Mesothelial cell of epicardium (in vitro differentiated cells): ENCODE results near the gene RIC3. TPM values are rescaled to one million over a fixed set of nuclear protein-coding genes. Genes with fewer than 3 reads are reported as not detected.

ENCODE experiments used
- DNase-seq, 2 experiments: peaks; one replicate each; pipeline ENCODE4 v3.0.0; 2021; ENCODE audit warnings: low spot score in 2 of 2; ENCODE audit not compliant: unreplicated experiment in 2 of 2
- H3K27ac Mint-ChIP-seq: 2 replicates; pipeline ENCODE4 v1.8.0; 2021; ENCODE audit warnings: mixed read lengths
- H3K27me3 Mint-ChIP-seq: 2 replicates; pipeline ENCODE4 v1.8.0; 2021; ENCODE audit warnings: low read depth, mixed read lengths
- H3K36me3 Mint-ChIP-seq: 2 replicates; pipeline ENCODE4 v1.8.0; 2021; ENCODE audit warnings: mixed read lengths
- H3K4me1 Mint-ChIP-seq: 2 replicates; pipeline ENCODE4 v1.8.0; 2021; ENCODE audit warnings: mixed read lengths
- H3K4me3 Mint-ChIP-seq: 2 replicates; pipeline ENCODE4 v1.8.0; 2021; ENCODE audit warnings: mild to moderate bottlenecking, moderate library complexity, mixed read lengths
- H3K9me3 Mint-ChIP-seq: 2 replicates; pipeline ENCODE4 v1.8.0; 2021; ENCODE audit warnings: mixed read lengths
- total RNA-seq: library from RNA; stranded (reverse); gene quantifications from 3 replicates; pipeline ENCODE4 v1.2.1, GENCODE V29; 2021
- TF ChIP-seq, protein P1 (sequence below): fragments of 200-600 bp; sonication (generic); IDR thresholded peaks from one replicate; pipeline ENCODE4 v1.5.0; 2021; ENCODE audit warnings: antibody characterized with exemption; ENCODE audit not compliant: unreplicated experiment

Gene RIC3
- total RNA-seq, 1 donor from 2014 or later: 1.9 TPM

DNA sequence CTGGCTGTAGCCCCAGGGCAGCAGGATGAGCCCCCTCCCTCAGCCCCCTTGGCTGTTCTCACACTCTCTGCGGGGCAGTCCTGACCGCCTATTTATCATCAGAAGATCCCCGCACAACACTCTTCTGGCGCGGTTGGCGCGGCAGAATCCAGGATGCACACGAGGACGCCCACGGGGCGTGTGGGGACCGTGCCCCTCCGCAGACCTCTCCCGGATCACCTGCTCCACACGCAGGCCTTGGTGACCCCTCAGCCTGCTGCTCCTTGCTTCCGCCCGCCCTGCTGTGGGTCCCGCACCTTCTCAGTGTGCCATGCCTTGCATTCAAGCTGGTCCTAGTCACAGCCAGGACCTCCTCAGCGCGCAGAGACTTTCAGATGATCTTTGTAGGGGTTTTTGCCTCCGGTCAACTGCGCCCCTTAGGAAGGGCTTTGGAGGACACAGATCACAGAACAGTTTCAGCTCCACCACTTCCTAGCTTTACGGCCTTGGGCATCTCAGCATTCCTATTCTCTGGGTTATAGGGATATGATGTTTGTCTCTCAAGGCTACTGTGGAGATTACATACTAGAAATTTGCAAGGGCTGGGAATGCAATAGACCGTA lies 88.7 kb downstream of the RIC3 start:
- H3K27me3 Mint-ChIP-seq: peaks cover 10% of the 10 kb centered on the region
- peak overlapping the region; percentile 40 for H3K27ac Mint-ChIP-seq
- peak overlapping the region; percentile 77 for H3K4me3 Mint-ChIP-seq
- DNase-seq: no peak
- H3K36me3 Mint-ChIP-seq: no peaks in the 10 kb centered on the region
- no peaks in the 10 kb centered on the region for H3K9me3 Mint-ChIP-seq
- H3K4me1 Mint-ChIP-seq: peaks cover 36% of the 10 kb centered on the region
- TF ChIP-seq, protein P1, sequence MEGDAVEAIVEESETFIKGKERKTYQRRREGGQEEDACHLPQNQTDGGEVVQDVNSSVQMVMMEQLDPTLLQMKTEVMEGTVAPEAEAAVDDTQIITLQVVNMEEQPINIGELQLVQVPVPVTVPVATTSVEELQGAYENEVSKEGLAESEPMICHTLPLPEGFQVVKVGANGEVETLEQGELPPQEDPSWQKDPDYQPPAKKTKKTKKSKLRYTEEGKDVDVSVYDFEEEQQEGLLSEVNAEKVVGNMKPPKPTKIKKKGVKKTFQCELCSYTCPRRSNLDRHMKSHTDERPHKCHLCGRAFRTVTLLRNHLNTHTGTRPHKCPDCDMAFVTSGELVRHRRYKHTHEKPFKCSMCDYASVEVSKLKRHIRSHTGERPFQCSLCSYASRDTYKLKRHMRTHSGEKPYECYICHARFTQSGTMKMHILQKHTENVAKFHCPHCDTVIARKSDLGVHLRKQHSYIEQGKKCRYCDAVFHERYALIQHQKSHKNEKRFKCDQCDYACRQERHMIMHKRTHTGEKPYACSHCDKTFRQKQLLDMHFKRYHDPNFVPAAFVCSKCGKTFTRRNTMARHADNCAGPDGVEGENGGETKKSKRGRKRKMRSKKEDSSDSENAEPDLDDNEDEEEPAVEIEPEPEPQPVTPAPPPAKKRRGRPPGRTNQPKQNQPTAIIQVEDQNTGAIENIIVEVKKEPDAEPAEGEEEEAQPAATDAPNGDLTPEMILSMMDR: no peak

DNA sequence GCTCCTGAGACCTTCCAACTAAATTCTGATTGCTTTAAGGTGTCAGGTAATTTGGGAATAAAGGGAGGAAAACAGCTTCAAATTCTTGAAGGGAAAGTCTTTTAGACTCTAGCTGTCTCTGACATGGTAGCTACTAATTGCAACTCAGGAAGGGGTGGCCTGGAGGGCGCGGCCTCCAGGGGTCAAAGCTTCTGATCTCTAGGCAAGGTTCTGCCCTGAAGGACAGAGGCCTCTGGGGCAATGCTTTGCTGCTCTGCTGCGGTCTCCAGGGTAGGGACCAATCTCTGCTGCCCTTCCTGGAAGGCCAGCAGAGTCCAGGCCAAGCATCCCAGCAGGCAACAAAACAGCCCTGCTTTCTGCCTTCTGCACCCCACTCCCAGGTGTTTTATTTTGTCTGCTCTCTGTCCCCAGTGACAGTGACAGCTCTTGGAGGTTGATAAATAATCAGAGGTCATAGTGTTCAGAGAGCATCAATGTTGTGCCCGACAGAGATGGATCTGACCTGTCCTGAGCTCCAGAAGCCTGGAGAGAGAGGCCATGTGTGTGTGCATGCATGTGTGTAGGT lies 89.6 kb downstream of the RIC3 start:
- Mint-ChIP-seq H3K27me3 (peaks cover 13% of the 10 kb centered on the region), H3K27ac (no peak overlapping the region), H3K9me3 (no peaks in the 10 kb centered on the region), H3K4me3 (no peak overlapping the region), H3K4me1 (peaks cover 31% of the 10 kb centered on the region), H3K36me3 (no peaks in the 10 kb centered on the region)
- no peak for DNase-seq
- TF ChIP-seq, protein P1: no peak

DNA sequence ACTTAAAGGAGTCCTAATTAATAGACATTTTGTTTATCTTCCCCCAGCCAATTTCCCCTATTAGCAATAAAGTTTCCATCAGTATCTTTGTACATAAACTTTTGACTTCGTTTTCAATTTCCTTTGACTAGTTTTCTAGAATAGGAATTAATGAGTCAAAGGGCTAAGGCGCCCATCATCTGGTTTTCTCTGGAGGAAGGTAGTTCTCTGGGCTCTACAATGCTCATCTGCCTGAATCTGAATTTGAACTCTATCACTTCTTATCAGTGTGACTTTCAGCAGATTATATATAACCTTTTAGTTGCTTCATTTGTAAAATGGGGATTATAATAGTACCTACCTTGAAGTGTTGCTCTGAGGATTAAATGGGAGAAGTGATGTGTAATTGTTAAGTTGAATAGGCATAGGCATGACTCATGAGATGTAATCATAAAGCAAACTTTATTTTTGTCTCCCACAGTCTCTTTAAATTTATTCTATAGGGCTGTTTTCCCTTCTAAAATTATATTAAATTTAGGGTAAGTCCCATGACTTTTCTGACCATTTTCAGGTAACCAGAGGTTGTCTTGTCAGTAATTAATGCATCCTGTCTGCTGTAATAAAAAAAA lies 93.6 kb downstream of the RIC3 start:
- Mint-ChIP-seq H3K27ac (no peak overlapping the region), H3K4me1 (peaks cover 5% of the 10 kb centered on the region), H3K36me3 (no peaks in the 10 kb centered on the region), H3K27me3 (peaks cover 43% of the 10 kb centered on the region), H3K4me3 (no peak overlapping the region), H3K9me3 (no peaks in the 10 kb centered on the region)
- TF ChIP-seq, protein P1: no peak
- DNase-seq: no peak

DNA sequence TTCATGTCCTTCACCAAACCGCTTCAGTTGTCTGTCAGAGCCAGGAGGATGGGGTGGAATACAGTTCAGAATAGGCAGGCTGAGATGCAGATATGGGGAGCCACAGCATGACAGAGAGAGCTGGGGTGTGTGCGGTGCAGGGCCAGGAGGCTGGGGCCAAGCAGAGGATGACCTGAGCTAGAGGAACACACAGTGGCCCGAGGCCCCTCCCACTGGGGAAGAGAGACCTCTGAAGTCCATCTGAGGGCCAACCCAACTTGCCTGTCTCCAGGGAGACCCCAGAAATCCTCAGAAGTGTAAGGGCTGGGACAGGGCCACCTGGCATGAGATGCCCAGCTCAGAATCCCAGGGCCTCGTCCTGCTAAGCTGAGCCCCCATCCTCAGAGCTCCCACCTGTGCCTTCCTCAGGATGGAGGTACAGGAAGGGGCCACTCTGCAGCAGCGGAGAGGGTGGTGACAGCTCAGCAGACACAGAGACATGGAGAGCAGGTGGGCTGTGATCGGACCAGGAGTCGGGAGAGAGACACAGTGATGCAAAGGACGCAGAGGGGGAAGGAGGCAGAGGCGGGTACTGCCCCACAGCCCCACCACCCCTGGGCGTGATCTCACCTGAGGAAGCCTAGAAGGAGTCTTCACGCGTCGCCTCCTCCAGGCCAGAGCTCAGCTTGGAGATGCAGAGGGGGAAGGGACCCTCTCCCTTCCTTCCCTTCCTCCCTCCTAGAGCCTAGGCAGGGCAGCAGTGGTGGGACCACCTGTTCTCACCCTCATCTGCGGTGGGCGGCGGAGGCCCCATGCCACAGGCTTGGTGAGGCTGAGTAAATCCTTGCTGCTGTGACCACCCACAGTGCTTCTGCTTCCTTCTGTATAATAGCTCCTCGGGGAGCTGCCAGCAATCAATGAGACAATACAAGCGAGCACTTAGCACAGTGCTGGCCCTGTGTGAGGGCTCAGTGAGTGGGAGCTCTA lies 96.9 kb downstream of the RIC3 start:
- Mint-ChIP-seq H3K4me3 (no peak overlapping the region), H3K27ac (no peak overlapping the region), H3K27me3 (peaks cover 43% of the 10 kb centered on the region), H3K36me3 (no peaks in the 10 kb centered on the region), H3K9me3 (no peaks in the 10 kb centered on the region), H3K4me1 (peaks cover 36% of the 10 kb centered on the region)
- TF ChIP-seq, protein P1: no peak
- DNase-seq: no peak

DNA sequence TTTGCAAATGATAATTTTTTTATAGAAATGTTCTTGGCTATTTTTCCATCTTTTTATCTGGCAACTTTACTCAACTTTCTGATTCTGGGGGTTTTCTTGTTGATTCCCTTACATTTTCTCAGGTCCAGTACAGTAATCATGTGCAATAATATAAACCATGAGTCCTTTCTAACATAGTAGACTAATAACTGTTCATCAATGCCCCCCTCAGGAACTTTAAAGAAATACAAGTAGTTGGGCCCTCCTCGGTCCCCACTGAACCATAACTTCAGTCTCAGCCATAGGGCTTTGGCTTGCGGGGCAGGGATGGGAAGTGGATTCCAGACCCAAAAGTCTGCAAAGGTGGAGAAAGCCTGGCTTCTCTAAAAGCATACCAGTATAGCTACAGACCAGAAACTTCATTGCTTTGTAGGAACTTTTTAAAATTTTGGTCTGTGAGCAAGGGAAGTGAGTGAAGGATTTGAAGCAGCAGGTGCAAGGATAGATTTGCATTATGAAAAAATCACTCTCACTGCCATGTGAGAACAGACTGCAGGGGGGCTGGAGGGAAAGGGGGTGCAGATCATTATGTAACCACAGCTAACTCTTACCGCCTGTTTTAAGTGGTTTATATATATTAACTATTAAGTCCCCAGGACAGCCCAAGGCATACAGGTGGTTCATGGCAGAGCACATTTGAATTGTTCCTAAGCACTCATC lies 98.3 kb downstream of the RIC3 start:
- Mint-ChIP-seq H3K36me3 (no peaks in the 10 kb centered on the region), H3K27me3 (peaks cover 36% of the 10 kb centered on the region), H3K27ac (peak overlapping the region; percentile 22), H3K4me1 (peaks cover 40% of the 10 kb centered on the region), H3K9me3 (no peaks in the 10 kb centered on the region), H3K4me3 (no peak overlapping the region)
- DNase-seq: no peak
- TF ChIP-seq, protein P1: no peak
